A549 (cell line): ENCODE data around the gene ZNF316. TPM values are rescaled to one million over a fixed set of nuclear protein-coding genes. Genes with fewer than 3 reads are reported as not detected.

ENCODE experiments used
- ATAC-seq, 2 experiments: fragments of 200-7000 bp in 1 of 2; fragments of >200 bp in 1 of 2; cut with Nextera tagmentation in 1 of 2; cut with Tn5 transposase in 1 of 2; 3 replicates each; pipeline versions ENCODE4 v1.8.0 to v1.9.1; 2018 to 2020; ENCODE audit warnings: mild to moderate bottlenecking in 1 of 2, moderate library complexity in 1 of 2
- CTCF ChIA-PET: fragments of 300-600 bp; sonication (Branson Sonifier 250); formaldehyde crosslinking; extraction: SDS; loops from one replicate; lab custom pipeline; 2021; ENCODE audit warnings: antibody characterized with exemption, inconsistent platforms; lab: Yijun Ruan, JAX
- POLR2A ChIA-PET: fragments of 350-600 bp; formaldehyde crosslinking; extraction: SDS; loops from one replicate; lab custom pipeline; 2021; ENCODE audit warnings: antibody characterized with exemption, inconsistent platforms; lab: Yijun Ruan, JAX
- DNase-seq, 2 experiments: peaks; one replicate each; pipeline versions ENCODE4 v3.0.0 to v3.0.0-alpha.2; 2011 to 2016; ENCODE audit warnings: low read depth in 1 of 2, low spot score in 1 of 2
- FAIRE-seq: peaks from 2 replicates; lab custom pipeline; 2011; peaks lifted over from hg19 to GRCh38; lab: Jason Lieb, UNC
- H3K27ac ChIP-seq, 2 experiments: fragments of >200 bp; sonication (Bioruptor Twin); formaldehyde crosslinking; 3 replicates each; pipeline ENCODE4 v1.5.1; 2016 to 2017
- H3K4me1 ChIP-seq: fragments of >200 bp; sonication (Bioruptor Twin); formaldehyde crosslinking; 3 replicates; pipeline ENCODE4 v1.6.1; 2016
- H3K4me2 ChIP-seq: fragments of >200 bp; sonication (Bioruptor Twin); formaldehyde crosslinking; 3 replicates; pipeline ENCODE4 v1.6.1; 2016
- H3K4me3 ChIP-seq: fragments of >200 bp; sonication (Bioruptor Twin); formaldehyde crosslinking; 3 replicates; pipeline ENCODE4 v1.5.1; 2016
- H3K9me3 ChIP-seq: fragments of >200 bp; sonication (Bioruptor Twin); formaldehyde crosslinking; 3 replicates; pipeline ENCODE4 v1.6.1; 2016
- CBX8 ChIP-seq: fragments of 200-600 bp; sonication (generic); IDR thresholded peaks from 2 replicates; pipeline ENCODE4 v1.6.1; 2016
- EHF ChIP-seq: fragments of 250-450 bp; sonication (Bioruptor Pico); IDR thresholded peaks from 2 replicates; pipeline ENCODE4 v1.5.0; 2020; ENCODE audit warnings: mild to moderate bottlenecking
- ELK1 ChIP-seq: fragments of 150-350 bp; IDR thresholded peaks from 2 replicates; pipeline ENCODE4 v1.6.1; 2014; ENCODE audit warnings: low read depth, mild to moderate bottlenecking, low read length
- FOSL2 ChIP-seq, 2 experiments: fragments of 450-650 bp in 1 of 2; fragments of >200 bp in 1 of 2; sonication (Bioruptor Twin) in 1 of 2; formaldehyde crosslinking; IDR thresholded peaks; 2 replicates each; pipeline versions ENCODE4 v1.5.0 to v1.6.1; 2016 to 2020; ENCODE audit warnings: mild to moderate bottlenecking in 1 of 2, moderate library complexity in 1 of 2
- HDAC2 ChIP-seq: fragments of 200-600 bp; sonication (generic); IDR thresholded peaks from 2 replicates; pipeline ENCODE4 v1.6.1; 2016
- HES2 ChIP-seq: fragments of >200 bp; sonication (Bioruptor Twin); formaldehyde crosslinking; IDR thresholded peaks from 2 replicates; pipeline ENCODE4 v1.6.1; 2016
- HMGXB4 ChIP-seq: fragments of 250-450 bp; sonication (Bioruptor Pico); IDR thresholded peaks from 2 replicates; pipeline ENCODE4 v1.5.0; 2021; ENCODE audit warnings: mild to moderate bottlenecking, moderate library complexity, borderline replicate concordance
- HOXA7 ChIP-seq: fragments of 250-450 bp; sonication (Bioruptor Pico); IDR thresholded peaks from 2 replicates; pipeline ENCODE4 v1.5.0; 2020; ENCODE audit warnings: mild to moderate bottlenecking, moderate library complexity
- HOXB5 ChIP-seq: fragments of 250-450 bp; sonication (Bioruptor Pico); IDR thresholded peaks from 2 replicates; pipeline ENCODE4 v1.5.0; 2020; ENCODE audit warnings: mild to moderate bottlenecking, moderate library complexity
- JUNB ChIP-seq: fragments of >200 bp; sonication (Bioruptor Twin); formaldehyde crosslinking; IDR thresholded peaks from 2 replicates; pipeline ENCODE4 v1.6.1; 2016
- KDM1A ChIP-seq: fragments of 200-600 bp; sonication (generic); IDR thresholded peaks from 2 replicates; pipeline ENCODE4 v1.6.1; 2016; ENCODE audit warnings: low read depth, mild to moderate bottlenecking
- MAX ChIP-seq: IDR thresholded peaks from 2 replicates; pipeline ENCODE4 v1.6.1; 2012
- NFE2L2 ChIP-seq: fragments of 150-350 bp; conservative IDR thresholded peaks from 2 replicates; pipeline ENCODE4 v1.6.1; 2014; ENCODE audit warnings: low read length
- NPAS2 ChIP-seq: fragments of 250-450 bp; sonication (Bioruptor Pico); IDR thresholded peaks from 2 replicates; pipeline ENCODE4 v1.8.0; 2022; ENCODE audit warnings: mild to moderate bottlenecking, moderate library complexity, borderline replicate concordance
- PHF8 ChIP-seq: fragments of 200-600 bp; sonication (generic); IDR thresholded peaks from 2 replicates; pipeline ENCODE4 v1.6.1; 2016; ENCODE audit warnings: low read depth, mild to moderate bottlenecking, antibody characterized with exemption, moderate library complexity, borderline replicate concordance
- RAD21 ChIP-seq, 2 experiments: fragments of >200 bp in 1 of 2; sonication (Bioruptor Twin) in 1 of 2; formaldehyde crosslinking in 1 of 2; IDR thresholded peaks in 1 of 2; conservative IDR thresholded peaks in 1 of 2; 2 replicates in 1 of 2; 3 replicates in 1 of 2; pipeline ENCODE4 v1.6.1; 2012 to 2018; ENCODE audit warnings: inconsistent platforms in 1 of 2
- RARB ChIP-seq: fragments of 250-450 bp; sonication (Bioruptor Pico); IDR thresholded peaks from 2 replicates; pipeline ENCODE4 v1.8.0; 2021; ENCODE audit warnings: mild to moderate bottlenecking, moderate library complexity
- SMC3 ChIP-seq: fragments of >200 bp; sonication (Bioruptor Twin); formaldehyde crosslinking; IDR thresholded peaks from 3 replicates; pipeline ENCODE4 v1.6.1; 2018; ENCODE audit warnings: inconsistent platforms
- ZC3H11A ChIP-seq: fragments of 450-650 bp; IDR thresholded peaks from 2 replicates; pipeline ENCODE4 v1.6.1; 2014; ENCODE audit warnings: antibody characterized with exemption, mild to moderate bottlenecking
- ZFP36 ChIP-seq: fragments of 450-650 bp; IDR thresholded peaks from 2 replicates; pipeline ENCODE4 v1.6.1; 2014; ENCODE audit warnings: borderline replicate concordance; ENCODE audit not compliant: partially characterized antibody
- WGBS: methylation state at CpG from one replicate; pipeline ENCODE4 v1.1.6; 2017; ENCODE audit errors: missing lambda C conversion rate; 5-methylcytosine and 5-hydroxymethylcytosine counted together
- polyA plus RNA-seq, 4 experiments: library from polyadenylated mRNA; depleted of rRNA in 3 of 4; stranded (reverse); fragments of >200 nt; fragmentation: RNase III in 1 of 4; extraction: RNeasy Plus Mini Kit Qiagen cat#74134 plus additional on column Dnase treatment in 1 of 4; gene quantifications; 2 replicates in 3 of 4; 3 replicates in 1 of 4; pipeline ENCODE4 v1.2.3, GENCODE V29; 2011 to 2017

Gene ZNF316
- polyA plus RNA-seq, 2 of the 4 experiments (the other 2 are of a cell fraction), result 7.5 to 21.2 TPM

- H3K9me3 ChIP-seq, result peaks cover 48% of the 10 kb centered on the region
- H3K4me3 ChIP-seq, result no peak overlapping the region
- H3K4me1 ChIP-seq, result no peaks in the 10 kb centered on the region
- POLR2A ChIA-PET, result no interaction called here
- WGBS, result 98% methylated on average over 110 of the region's 146 CpGs
- H3K27ac ChIP-seq, result no peak overlapping the region
- ATAC-seq, result no peak
- no peak for DNase-seq
- CTCF ChIA-PET, result no interaction called here
- H3K4me2 ChIP-seq, result no peak overlapping the region
- FAIRE-seq, result no peak
- no peak for TF ChIP-seq SMC3
- no peak for TF ChIP-seq FOSL2 (IDR thresholded peaks at IDR 0.05)
- TF ChIP-seq FOSL2 (CRISPR knock-in tag; IDR thresholded peaks at IDR 0.05), result no peak
- no peak for TF ChIP-seq HDAC2
- TF ChIP-seq ELK1, result no peak
- TF ChIP-seq RAD21 (conservative IDR thresholded peaks at IDR 0.05 in 1 of 2, IDR thresholded peaks at IDR 0.05 in 1 of 2), result no peak
- no peak for TF ChIP-seq CBX8
- TF ChIP-seq JUNB, result no peak
These were observed 16.2 kb downstream of the ZNF316 start for GRCh38 chr7:6653071-6654003.

- FAIRE-seq, result no peak
- H3K27ac ChIP-seq, result no peak overlapping the region
- no peak for TF ChIP-seq MAX
- no peak for TF ChIP-seq HMGXB4 (CRISPR knock-in tag)
- TF ChIP-seq ZFP36, result no peak
- TF ChIP-seq SMC3, result no peak
- no peak for TF ChIP-seq HES2
- TF ChIP-seq NFE2L2, result no peak
- no peak for TF ChIP-seq PHF8
- no peak for TF ChIP-seq HOXB5 (CRISPR knock-in tag)
- TF ChIP-seq ZC3H11A, result no peak
- TF ChIP-seq RARB (CRISPR knock-in tag), result no peak
- TF ChIP-seq NPAS2, result no peak
- TF ChIP-seq HOXA7 (CRISPR knock-in tag), result no peak
- no peak for TF ChIP-seq EHF
- TF ChIP-seq KDM1A, result no peak
- ChIA-PET CTCF (no interaction called here), POLR2A (no interaction called here)
- ATAC-seq, result no peak
- peaks cover 48% of the 10 kb centered on the region for H3K9me3 ChIP-seq
- no peak overlapping the region for H3K4me2 ChIP-seq
- DNase-seq, result no peak
- H3K4me1 ChIP-seq, result no peaks in the 10 kb centered on the region
- no peak overlapping the region for H3K4me3 ChIP-seq
- WGBS, result 98% methylated on average over 84 of the region's 94 CpGs
These were observed 17.2 kb downstream of the ZNF316 start for GRCh38 chr7:6654113-6654841.
